Dendritic cell treated with granulocyte-macrophage colony-stimulating factor and Interleukin-4, amounts not matched to agents 40 ng/mL and 50 ng/mL, for 4 days (primary cell): Measurements from ENCODE around the gene FAM20A.

Source experiments
- H3K27ac Mint-ChIP-seq: one replicate; pipeline ENCODE4 v1.8.0; 2022; ENCODE audit warnings: mild to moderate bottlenecking, mixed read lengths
- H3K27me3 Mint-ChIP-seq: one replicate; pipeline ENCODE4 v1.8.0; 2022; ENCODE audit warnings: mild to moderate bottlenecking, mixed read lengths
- H3K36me3 Mint-ChIP-seq: one replicate; pipeline ENCODE4 v1.8.0; 2022; ENCODE audit warnings: low read depth, mixed read lengths
- H3K4me1 Mint-ChIP-seq: one replicate; pipeline ENCODE4 v1.8.0; 2022; ENCODE audit warnings: low read depth, mixed read lengths
- H3K4me3 Mint-ChIP-seq: one replicate; pipeline ENCODE4 v1.8.0; 2022; ENCODE audit warnings: mild to moderate bottlenecking, moderate library complexity, mixed read lengths
- H3K9me3 Mint-ChIP-seq: one replicate; pipeline ENCODE4 v1.8.0; 2022; ENCODE audit warnings: mixed read lengths
- intact Hi-C: fragments of 100-400 bp; cut with micrococcal nuclease; formaldehyde crosslinking; loops from one replicate; pipeline ENCODE4 v1.15.0; 2022

Gene FAM20A

DNA sequence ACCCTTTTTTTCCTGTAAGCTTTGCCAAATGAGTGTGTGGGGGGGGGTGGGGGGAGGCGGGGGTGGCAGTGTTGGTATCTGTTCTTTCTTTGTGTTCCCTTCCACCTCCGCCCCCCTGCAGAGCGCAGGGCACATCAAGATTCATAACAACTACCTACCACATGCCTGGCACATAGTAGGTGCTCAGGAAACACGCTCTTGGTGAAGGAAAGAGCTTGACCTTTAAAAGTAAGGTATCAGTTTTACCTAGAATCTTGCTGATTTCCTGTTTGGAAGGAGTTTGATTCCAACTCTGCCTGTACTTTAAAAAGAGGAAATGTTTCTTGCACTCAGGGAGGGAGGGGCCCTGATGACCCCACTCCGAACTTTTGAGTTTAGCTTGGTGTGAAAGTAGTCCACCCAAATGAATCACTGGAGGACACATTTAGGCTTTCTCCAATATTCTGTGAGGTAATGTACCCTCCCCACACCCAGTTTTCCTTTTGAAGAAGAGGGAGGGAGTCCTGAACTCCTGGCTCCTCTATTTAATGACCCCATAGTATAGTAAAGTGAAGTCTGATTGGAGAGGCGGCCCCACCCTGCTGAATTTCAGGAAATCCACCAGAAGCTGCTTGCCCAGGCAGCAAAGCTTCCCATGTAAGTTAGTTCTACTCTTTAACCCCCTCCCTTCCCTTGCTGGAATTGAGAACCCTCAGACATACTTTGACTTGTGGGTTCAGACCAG lies 560 bp upstream of the FAM20A start:
- Mint-ChIP-seq H3K4me1 (peaks cover 70% of the 10 kb centered on the region), H3K4me3 (peak overlapping the region; percentile 81), H3K36me3 (peaks cover 6% of the 10 kb centered on the region), H3K27me3 (peaks cover 34% of the 10 kb centered on the region), H3K27ac (peak overlapping the region; percentile 85), H3K9me3 (no peaks in the 10 kb centered on the region)
- intact Hi-C loops, result no loop called here

DNA sequence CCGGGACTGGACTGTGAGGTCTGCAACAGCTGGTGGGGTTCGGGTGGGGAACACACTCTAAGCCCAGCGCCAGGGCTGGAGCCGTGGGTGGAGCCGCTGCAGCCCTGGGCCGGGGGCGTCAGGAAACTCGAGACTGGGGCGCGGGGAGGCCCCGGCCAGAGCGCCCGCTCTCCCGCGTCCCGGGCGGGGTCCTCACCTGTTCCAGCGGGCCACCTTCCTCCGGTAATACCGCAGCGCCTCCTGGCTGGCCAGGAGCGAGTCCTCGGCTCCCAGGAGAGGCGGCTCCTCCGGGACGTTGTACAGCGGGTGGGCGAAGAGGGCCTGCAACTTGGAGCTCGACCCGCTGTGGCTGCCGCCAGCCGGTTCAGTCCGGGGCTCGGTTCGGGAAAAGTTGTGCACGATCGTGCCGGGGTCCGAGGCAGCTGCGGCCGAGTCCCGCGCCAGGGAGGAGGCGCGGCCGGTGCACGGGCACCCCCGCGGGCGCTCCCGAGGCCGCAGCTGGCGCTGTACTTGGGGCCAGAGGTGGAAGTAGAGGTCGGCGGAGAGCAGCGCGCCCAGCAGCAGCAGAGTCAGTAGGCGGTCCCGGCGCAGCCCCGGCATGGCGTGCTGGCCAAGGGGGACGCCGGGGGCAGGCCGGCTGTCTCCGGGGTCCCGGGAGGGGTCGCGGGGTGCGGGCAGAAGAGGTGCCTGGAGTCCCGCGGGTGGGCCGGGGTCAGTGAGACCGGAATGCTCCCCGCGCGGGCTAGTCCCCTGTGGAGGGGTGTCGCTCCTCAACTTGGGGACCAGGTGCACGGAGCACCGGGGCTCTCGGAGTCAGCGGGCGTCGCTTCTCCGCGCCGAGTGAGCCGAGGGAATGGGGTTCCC lies 868 bp downstream of the FAM20A start:
- peaks cover 72% of the 10 kb centered on the region for H3K4me1 Mint-ChIP-seq
- H3K27ac Mint-ChIP-seq, result peak overlapping the region; percentile 85
- H3K27me3 Mint-ChIP-seq, result peaks cover 49% of the 10 kb centered on the region
- H3K4me3 Mint-ChIP-seq, result peak overlapping the region; percentile 86
- intact Hi-C loops, result no loop called here
- H3K36me3 Mint-ChIP-seq, result peaks cover 6% of the 10 kb centered on the region
- H3K9me3 Mint-ChIP-seq, result no peaks in the 10 kb centered on the region

DNA sequence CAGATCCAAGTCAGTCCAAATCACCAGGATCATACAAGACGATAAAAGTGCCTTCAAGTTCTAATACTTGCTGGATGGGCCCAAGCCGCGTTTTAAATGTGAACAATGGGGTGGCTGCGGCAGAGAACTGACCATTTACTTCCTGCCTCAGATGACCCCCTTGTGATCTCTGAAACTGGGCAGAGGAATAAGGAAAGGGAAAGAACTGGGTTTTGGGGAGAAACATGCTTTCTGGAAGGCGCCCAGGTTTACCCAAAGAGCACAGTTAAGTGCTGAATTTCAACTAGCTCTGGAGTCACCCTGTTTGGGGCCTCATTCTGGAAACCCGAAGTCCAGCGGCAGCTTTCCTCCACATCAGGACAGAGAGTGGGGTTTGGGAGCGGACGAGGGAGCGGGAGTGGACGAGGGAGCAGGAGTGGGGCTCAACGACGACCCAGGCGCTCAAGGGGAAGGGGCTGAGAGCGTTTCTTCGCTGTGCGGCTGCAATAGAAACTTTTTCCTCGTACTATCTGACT lies 1.6 kb downstream of the FAM20A start:
- Mint-ChIP-seq H3K36me3 (peaks cover 6% of the 10 kb centered on the region), H3K27me3 (peaks cover 46% of the 10 kb centered on the region), H3K27ac (peak overlapping the region; percentile 85), H3K4me3 (peak overlapping the region; percentile 86), H3K9me3 (no peaks in the 10 kb centered on the region), H3K4me1 (peaks cover 72% of the 10 kb centered on the region)
- intact Hi-C loops, result no loop called here

DNA sequence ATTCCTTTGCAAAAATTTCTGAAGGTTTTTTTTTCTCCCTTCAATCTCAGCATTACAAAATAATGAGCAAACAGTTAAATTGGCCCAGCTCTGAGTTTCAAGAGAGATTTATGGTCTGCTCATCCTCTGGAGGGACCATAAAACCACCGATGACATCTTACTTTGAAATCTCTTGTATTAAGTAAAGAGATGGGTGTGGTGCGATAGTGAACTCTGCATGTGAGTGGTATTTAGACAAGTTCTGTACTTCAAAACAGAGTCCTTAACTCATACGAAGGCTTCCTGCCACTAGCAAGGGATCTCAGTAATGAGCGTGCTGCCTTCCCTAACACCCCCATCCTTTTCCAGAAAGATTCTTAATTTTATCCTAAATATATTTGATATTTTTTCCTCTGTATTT lies 2.1 kb downstream of the FAM20A start:
- Mint-ChIP-seq H3K9me3 (no peaks in the 10 kb centered on the region), H3K27ac (peak overlapping the region; percentile 85), H3K4me3 (peak overlapping the region; percentile 86), H3K27me3 (peaks cover 46% of the 10 kb centered on the region), H3K4me1 (peaks cover 74% of the 10 kb centered on the region), H3K36me3 (peaks cover 6% of the 10 kb centered on the region)
- intact Hi-C loops, result no loop called here

DNA sequence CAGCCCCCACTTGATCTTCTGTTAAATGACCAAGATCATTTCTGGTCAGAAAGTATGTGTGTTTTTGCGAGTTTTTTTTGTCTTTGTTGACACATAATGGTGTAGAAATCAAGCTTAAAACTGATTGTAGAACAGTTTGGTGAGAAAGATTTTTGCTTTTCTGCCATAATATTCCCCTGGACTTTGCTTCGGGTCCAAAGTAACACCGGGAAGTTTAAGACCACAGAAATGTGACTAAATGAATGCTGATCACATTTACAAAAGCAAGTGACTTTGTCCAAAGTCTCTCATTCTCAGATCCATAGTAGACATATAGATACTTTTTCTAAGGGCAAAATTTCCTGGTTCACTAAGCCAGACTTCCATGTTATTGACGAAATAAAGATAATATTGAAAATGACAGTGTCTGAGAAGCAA lies 2.6 kb downstream of the FAM20A start:
- intact Hi-C loops, result no loop called here
- H3K27ac Mint-ChIP-seq, result no peak overlapping the region
- no peaks in the 10 kb centered on the region for H3K9me3 Mint-ChIP-seq
- H3K4me3 Mint-ChIP-seq, result no peak overlapping the region
- H3K27me3 Mint-ChIP-seq, result peaks cover 51% of the 10 kb centered on the region
- peaks cover 73% of the 10 kb centered on the region for H3K4me1 Mint-ChIP-seq
- H3K36me3 Mint-ChIP-seq, result peaks cover 6% of the 10 kb centered on the region

DNA sequence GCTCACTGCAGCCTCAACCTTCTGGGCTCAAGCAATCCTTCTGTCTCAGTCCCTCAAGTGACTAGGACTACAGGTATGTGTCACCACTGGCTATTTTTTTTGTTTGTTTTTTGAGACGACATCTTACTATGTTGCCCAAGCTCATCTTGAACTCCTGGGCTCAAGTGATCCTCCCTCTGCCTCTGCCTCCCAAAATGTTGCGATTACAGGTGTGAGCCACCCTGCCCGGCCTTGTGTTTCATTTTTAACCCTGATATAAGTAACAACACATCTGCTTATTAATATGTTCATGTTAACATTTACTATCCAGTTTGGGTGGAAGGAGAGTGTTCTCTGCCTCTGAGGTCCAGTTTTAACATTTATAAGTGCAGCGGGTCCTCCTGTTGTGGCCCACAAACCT lies 3.1 kb downstream of the FAM20A start:
- no peaks in the 10 kb centered on the region for H3K9me3 Mint-ChIP-seq
- no peak overlapping the region for H3K27ac Mint-ChIP-seq
- H3K4me1 Mint-ChIP-seq, result peaks cover 72% of the 10 kb centered on the region
- no peak overlapping the region for H3K4me3 Mint-ChIP-seq
- intact Hi-C loops, result no loop called here
- peaks cover 55% of the 10 kb centered on the region for H3K27me3 Mint-ChIP-seq
- peaks cover 6% of the 10 kb centered on the region for H3K36me3 Mint-ChIP-seq

DNA sequence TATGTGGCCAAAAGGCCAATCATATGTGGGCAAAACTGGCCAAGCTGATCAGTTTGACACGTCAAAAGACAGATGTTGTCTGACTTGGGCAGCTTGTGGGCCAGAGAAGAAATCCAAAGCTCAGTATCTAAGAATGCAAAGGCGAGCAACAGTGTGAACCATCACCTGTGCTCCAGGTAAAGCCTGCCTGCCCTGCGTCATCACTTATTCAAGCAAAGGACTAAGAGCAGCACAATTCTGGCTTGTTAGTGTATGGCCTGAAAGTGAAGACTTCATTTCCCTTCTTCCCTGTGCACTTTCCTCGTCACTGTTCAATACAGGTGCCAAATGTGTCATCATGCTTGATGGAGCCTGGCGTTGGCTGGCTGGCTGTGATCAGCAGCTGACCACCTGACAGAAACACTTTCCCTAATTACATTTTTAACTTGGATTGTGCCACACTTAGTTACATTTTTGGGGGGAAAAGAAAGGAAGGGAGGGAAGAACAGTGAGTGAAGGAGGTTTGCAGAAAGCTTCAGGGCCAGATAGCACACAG lies 4.7 kb downstream of the FAM20A start:
- H3K4me3 Mint-ChIP-seq, result no peak overlapping the region
- peaks cover 65% of the 10 kb centered on the region for H3K27me3 Mint-ChIP-seq
- intact Hi-C loops, result no loop called here
- peaks cover 6% of the 10 kb centered on the region for H3K36me3 Mint-ChIP-seq
- peaks cover 62% of the 10 kb centered on the region for H3K4me1 Mint-ChIP-seq
- H3K27ac Mint-ChIP-seq, result no peak overlapping the region
- no peaks in the 10 kb centered on the region for H3K9me3 Mint-ChIP-seq

DNA sequence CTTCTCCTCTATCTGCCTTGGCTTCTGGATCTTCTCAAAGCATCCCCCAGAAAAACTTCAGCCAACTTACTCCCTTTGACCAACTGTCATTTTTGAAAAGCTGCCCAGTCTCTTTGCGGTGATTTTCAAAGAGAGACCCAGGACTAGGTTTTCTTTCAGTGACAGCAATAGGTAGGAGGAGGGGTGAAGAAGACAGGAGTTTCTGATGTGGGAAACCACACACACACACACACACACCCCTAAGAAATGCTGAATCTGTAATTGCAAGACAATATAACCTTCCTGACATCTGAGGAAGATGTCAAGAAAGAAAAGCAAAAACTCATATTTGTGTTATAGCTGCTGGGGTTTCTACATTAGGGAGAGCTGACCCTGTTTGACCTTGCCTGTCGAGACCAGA lies 5.2 kb downstream of the FAM20A start:
- Mint-ChIP-seq H3K9me3 (no peaks in the 10 kb centered on the region), H3K27ac (no peak overlapping the region), H3K4me1 (peaks cover 63% of the 10 kb centered on the region), H3K27me3 (peaks cover 68% of the 10 kb centered on the region), H3K4me3 (no peak overlapping the region), H3K36me3 (peaks cover 6% of the 10 kb centered on the region)
- intact Hi-C loops, result no loop called here

DNA sequence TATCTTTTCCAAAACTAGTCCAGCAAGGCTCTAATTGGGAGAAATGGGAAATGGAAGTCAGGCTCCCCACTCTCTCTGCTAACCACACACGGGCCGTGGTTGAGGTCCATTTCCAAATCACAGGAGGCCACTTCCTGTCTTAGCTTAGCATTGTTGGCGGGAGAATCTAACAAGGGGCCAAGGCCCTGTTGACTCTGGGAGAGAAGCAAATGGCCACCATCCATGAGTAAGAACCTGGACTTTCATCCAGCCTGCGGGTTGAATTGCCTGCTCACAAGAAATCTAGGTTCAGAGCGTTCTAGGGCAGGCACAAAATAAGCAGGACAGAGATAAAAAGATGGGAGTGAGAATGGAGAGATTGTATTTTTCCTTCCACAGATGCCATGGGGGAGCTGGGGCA lies 5.7 kb downstream of the FAM20A start:
- Mint-ChIP-seq H3K4me3 (no peak overlapping the region), H3K9me3 (no peaks in the 10 kb centered on the region), H3K4me1 (peaks cover 67% of the 10 kb centered on the region), H3K27ac (peak overlapping the region; percentile 13), H3K27me3 (peaks cover 70% of the 10 kb centered on the region), H3K36me3 (peaks cover 6% of the 10 kb centered on the region)
- intact Hi-C loops, result no loop called here

DNA sequence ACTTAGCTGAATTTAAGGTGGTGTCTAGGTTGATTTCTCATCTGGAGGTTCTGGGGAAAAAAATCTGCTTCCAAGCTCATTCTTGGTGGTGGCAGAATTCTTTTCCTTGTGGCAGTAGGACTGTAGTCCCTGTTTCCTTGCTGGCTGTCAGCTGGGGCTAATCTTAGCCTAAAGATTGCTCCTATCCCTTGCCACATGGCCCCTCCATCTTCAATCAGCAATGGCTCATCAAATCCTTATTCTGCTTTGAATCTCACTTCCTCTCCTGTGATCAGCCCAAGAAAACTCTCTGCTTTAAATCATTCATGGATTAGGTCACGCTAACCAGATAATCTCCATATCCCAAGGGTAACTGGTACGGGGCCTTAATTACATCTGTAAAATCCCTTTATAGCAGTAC lies 6.6 kb downstream of the FAM20A start:
- H3K4me1 Mint-ChIP-seq, result peaks cover 63% of the 10 kb centered on the region
- H3K27ac Mint-ChIP-seq, result no peak overlapping the region
- H3K27me3 Mint-ChIP-seq, result peaks cover 66% of the 10 kb centered on the region
- peaks cover under 1% of the 10 kb centered on the region for H3K9me3 Mint-ChIP-seq
- H3K4me3 Mint-ChIP-seq, result no peak overlapping the region
- H3K36me3 Mint-ChIP-seq, result peaks cover 2% of the 10 kb centered on the region
- intact Hi-C loops, result no loop called here

DNA sequence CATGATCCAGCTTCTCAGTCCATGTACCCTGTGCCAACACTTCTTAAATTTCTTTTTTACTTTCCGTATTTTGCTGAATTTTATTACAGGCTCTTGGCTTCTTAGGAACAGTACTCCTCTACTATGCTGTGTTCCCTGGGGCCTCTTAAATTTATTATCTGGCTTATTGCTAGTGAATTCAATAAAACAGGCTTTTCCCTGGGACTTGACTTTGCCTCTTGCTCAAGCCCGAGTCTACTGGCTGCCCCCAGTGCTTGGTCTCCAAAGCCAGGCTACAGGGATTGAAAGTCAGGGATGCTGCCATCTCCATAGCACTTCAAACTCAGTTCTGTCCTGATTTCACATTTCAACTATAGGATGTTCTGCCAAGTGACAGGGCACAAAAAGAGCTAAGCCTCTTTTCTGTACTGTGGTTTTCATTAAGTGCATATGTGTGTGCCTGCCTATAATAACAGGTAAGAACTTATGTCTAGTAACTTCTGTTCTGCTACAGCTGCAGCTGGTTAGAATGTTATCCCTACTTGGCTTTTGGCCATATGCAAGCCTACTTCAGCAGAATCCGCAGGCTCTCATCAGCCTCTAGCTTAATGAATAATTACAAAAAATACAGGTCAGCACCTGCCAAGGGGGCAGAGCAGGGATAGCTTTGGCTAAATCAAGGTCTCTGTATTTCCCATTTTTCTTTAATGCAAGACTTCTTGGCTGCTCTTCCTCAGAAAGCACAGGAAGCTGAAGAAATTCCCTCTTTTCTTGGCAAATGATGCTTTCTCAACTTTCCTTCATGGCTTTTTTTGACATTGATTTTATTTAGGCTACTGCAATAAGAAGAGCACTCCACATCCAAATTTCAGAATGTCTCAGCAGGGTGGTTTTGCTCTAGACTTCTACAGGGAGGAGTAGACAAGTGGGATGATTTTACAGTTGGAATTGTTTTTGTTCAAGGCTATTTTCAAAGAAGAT lies 8.2 kb downstream of the FAM20A start:
- no peak overlapping the region for H3K27ac Mint-ChIP-seq
- peaks cover 14% of the 10 kb centered on the region for H3K36me3 Mint-ChIP-seq
- no peak overlapping the region for H3K4me3 Mint-ChIP-seq
- peaks cover 60% of the 10 kb centered on the region for H3K4me1 Mint-ChIP-seq
- peaks cover 9% of the 10 kb centered on the region for H3K9me3 Mint-ChIP-seq
- peaks cover 51% of the 10 kb centered on the region for H3K27me3 Mint-ChIP-seq
- intact Hi-C loops, result no loop called here

DNA sequence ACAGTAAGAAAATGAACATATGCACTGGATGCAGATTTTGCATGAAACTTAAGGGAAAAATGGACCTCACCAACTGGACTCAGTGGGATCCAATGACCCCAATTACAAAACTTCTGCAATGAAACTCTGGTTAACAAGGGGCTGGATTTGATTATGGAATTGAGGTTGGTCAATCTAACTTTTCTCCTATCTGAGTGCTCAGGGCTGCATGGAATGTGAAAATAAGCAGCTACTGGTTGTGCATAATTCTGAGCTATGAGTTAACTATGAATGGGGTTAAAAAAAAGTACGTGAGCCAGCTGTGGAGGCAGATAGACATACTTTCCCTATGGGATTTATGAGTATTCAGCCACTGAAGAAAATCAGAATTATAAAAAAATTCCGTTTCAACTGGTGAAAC lies 9.2 kb downstream of the FAM20A start:
- Mint-ChIP-seq H3K9me3 (peaks cover 9% of the 10 kb centered on the region), H3K27ac (peak overlapping the region; percentile 80), H3K4me1 (peaks cover 52% of the 10 kb centered on the region), H3K27me3 (peaks cover 42% of the 10 kb centered on the region), H3K4me3 (no peak overlapping the region), H3K36me3 (peaks cover 16% of the 10 kb centered on the region)
- intact Hi-C loops, result no loop called here

DNA sequence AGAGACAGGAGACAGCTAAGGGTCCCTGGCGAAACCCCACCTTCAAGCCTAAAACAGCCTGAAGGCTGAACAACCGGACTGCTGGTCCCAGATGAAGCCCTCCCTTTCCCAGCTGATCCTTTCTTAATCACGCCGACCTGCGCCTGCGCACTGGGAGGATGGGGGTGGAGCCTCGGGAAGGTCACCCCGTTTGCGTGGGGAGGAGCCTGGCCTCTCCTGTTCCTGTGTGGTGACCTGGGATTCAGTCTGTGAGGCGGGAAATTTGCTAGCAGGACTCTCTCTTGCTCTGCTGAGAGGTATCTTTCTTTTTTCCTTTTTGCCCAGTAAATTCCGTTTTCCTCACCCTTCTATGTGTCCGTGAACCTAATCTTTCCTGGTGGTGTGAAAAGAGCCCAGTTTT lies 9.6 kb downstream of the FAM20A start:
- peak overlapping the region; percentile 45 for H3K4me3 Mint-ChIP-seq
- peaks cover 16% of the 10 kb centered on the region for H3K36me3 Mint-ChIP-seq
- H3K27me3 Mint-ChIP-seq, result peaks cover 41% of the 10 kb centered on the region
- intact Hi-C loops, result no loop called here
- peaks cover 9% of the 10 kb centered on the region for H3K9me3 Mint-ChIP-seq
- H3K4me1 Mint-ChIP-seq, result peaks cover 48% of the 10 kb centered on the region
- H3K27ac Mint-ChIP-seq, result peak overlapping the region; percentile 80
